Esophagus squamous epithelium (tissue), 4 donors: ENCODE results near the gene ACSM2B.

Source experiments
- CTCF ChIP-seq, 6 experiments: fragments of 450-650 bp in 4 of 6; fragments of 200-600 bp in 2 of 6; sonication (generic) in 2 of 6; IDR thresholded peaks; one replicate each; pipeline ENCODE4 v1.5.1; 2016 to 2019; ENCODE audit warnings: antibody characterized with exemption in 6 of 6, mild to moderate bottlenecking in 4 of 6, moderate library complexity in 4 of 6
- POLR2A ChIP-seq, 4 donors: fragments of 450-650 bp; IDR thresholded peaks; one replicate each; pipeline ENCODE4 v1.6.1; 2017; ENCODE audit warnings: antibody characterized with exemption in 4 of 4, mild to moderate bottlenecking in 4 of 4, moderate library complexity in 3 of 4

GRCh38 chr16:20624882-20625807, 49.0 kb upstream of the ACSM2B start:
- no peak for TF ChIP-seq CTCF (IDR thresholded peaks at IDR 0.05)
- no peak for TF ChIP-seq POLR2A (IDR thresholded peaks at IDR 0.05)
